DOHH2 (cell line): ENCODE data around the gene YIPF3.

Experiments
- H3F3A ChIP-seq: fragments of 200-600 bp; sonication (generic), shearing (Covaris generic); 2 replicates; pipeline ENCODE4 v1.6.0; 2016; ENCODE audit warnings: antibody characterized with exemption, mild to moderate bottlenecking; ENCODE audit not compliant: control insufficient read depth, insufficient read depth
- H3K27ac ChIP-seq: fragments of 200-600 bp; sonication (generic); 2 replicates; pipeline ENCODE4 v1.5.1; 2014; ENCODE audit warnings: low read depth, mild to moderate bottlenecking, low read length, moderate library complexity
- H3K27me3 ChIP-seq: fragments of 200-600 bp; sonication (generic); 2 replicates; pipeline ENCODE4 v1.6.1; 2014; ENCODE audit warnings: mild to moderate bottlenecking, low read length, mixed read lengths; ENCODE audit not compliant: control insufficient read depth
- H3K36me3 ChIP-seq: fragments of 200-600 bp; sonication (generic); 2 replicates; pipeline ENCODE4 v1.6.1; 2014; ENCODE audit warnings: mild to moderate bottlenecking, low read length, moderate library complexity, mixed read lengths; ENCODE audit not compliant: control insufficient read depth
- H3K4me1 ChIP-seq: fragments of 200-600 bp; sonication (generic); 2 replicates; pipeline ENCODE4 v1.6.1; 2014; ENCODE audit warnings: mild to moderate bottlenecking, low read length, mixed read lengths; ENCODE audit not compliant: control insufficient read depth
- H3K4me2 ChIP-seq: fragments of 200-600 bp; sonication (generic); 2 replicates; pipeline ENCODE4 v1.6.0; 2014; ENCODE audit warnings: mild to moderate bottlenecking, low read length, moderate library complexity
- H3K4me3 ChIP-seq: fragments of 200-600 bp; sonication (generic); 2 replicates; pipeline ENCODE4 v1.5.1; 2014; ENCODE audit warnings: mild to moderate bottlenecking, low read length, mixed read lengths
- H3K79me2 ChIP-seq: fragments of 200-600 bp; sonication (generic); 2 replicates; pipeline ENCODE4 v1.6.1; 2014; ENCODE audit warnings: mild to moderate bottlenecking, low read length, mixed read lengths; ENCODE audit not compliant: control insufficient read depth
- H3K9me2 ChIP-seq: fragments of 200-600 bp; sonication (generic); replicated peaks from 2 replicates; pipeline ENCODE4 v1.6.1; 2014; ENCODE audit warnings: mild to moderate bottlenecking, low read length, mixed read lengths; ENCODE audit not compliant: control insufficient read depth
- H3K9me3 ChIP-seq: fragments of 200-600 bp; sonication (generic); 2 replicates; pipeline ENCODE4 v1.6.1; 2014; ENCODE audit warnings: antibody characterized with exemption, low read length, mixed read lengths; ENCODE audit not compliant: control insufficient read depth, insufficient read depth
- H4K20me1 ChIP-seq: fragments of 200-600 bp; sonication (generic); 2 replicates; pipeline ENCODE4 v1.6.0; 2014; ENCODE audit warnings: low read depth, mild to moderate bottlenecking, antibody characterized with exemption, low read length, moderate library complexity; ENCODE audit not compliant: control insufficient read depth, insufficient read depth
- EZH2phosphoT487 ChIP-seq: fragments of 200-600 bp; sonication (generic); IDR thresholded peaks from 2 replicates; pipeline ENCODE4 v1.6.1; 2017; ENCODE audit warnings: borderline replicate concordance, mild to moderate bottlenecking, antibody characterized with exemption, low read length, moderate library complexity, mixed read lengths
- TF ChIP-seq, protein P1 (sequence below): fragments of 200-600 bp; sonication (generic); IDR thresholded peaks from one replicate; pipeline ENCODE4 v1.5.1; 2014; ENCODE audit warnings: antibody characterized with exemption, mild to moderate bottlenecking, low read depth, low read length; ENCODE audit not compliant: poor library complexity, severe bottlenecking

Gene YIPF3

DNA sequence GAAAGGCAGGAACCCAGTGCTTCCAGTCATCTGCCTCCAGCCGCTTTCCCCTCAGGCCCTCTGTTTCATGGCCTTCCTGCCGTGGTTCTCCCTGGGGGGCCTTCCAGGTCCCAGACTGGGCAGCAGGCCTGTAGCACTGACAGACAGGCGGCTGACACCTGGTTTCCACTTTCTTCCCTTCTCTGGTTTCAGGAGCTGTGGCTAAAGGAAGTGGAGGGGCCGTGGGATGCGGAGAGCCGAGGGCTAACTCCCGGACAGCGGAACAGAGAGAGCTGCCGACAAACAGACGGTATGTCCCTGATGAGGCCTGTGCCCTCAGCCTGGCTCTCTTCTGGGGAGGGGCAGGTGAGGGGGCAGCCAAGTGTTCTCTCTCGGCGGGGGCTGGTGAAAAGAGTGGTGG lies 19.0 kb downstream of the YIPF3 start:
- Histone ChIP-seq H3K9me2 (no peaks in the 10 kb centered on the region), H3K27ac (no peak overlapping the region), H3K4me1 (no peaks in the 10 kb centered on the region), H3K4me2 (no peak overlapping the region), H3K79me2 (peaks cover 3% of the 10 kb centered on the region), H3F3A (no peaks in the 10 kb centered on the region), H3K4me3 (no peak overlapping the region), H3K9me3 (no peaks in the 10 kb centered on the region), H4K20me1 (no peaks in the 10 kb centered on the region), H3K36me3 (peaks cover 40% of the 10 kb centered on the region), H3K27me3 (no peaks in the 10 kb centered on the region)
- no peak for TF ChIP-seq EZH2phosphoT487
- TF ChIP-seq, protein P1, sequence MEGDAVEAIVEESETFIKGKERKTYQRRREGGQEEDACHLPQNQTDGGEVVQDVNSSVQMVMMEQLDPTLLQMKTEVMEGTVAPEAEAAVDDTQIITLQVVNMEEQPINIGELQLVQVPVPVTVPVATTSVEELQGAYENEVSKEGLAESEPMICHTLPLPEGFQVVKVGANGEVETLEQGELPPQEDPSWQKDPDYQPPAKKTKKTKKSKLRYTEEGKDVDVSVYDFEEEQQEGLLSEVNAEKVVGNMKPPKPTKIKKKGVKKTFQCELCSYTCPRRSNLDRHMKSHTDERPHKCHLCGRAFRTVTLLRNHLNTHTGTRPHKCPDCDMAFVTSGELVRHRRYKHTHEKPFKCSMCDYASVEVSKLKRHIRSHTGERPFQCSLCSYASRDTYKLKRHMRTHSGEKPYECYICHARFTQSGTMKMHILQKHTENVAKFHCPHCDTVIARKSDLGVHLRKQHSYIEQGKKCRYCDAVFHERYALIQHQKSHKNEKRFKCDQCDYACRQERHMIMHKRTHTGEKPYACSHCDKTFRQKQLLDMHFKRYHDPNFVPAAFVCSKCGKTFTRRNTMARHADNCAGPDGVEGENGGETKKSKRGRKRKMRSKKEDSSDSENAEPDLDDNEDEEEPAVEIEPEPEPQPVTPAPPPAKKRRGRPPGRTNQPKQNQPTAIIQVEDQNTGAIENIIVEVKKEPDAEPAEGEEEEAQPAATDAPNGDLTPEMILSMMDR = no peak

- Histone ChIP-seq H3K27ac (no peak overlapping the region), H3K9me2 (no peaks in the 10 kb centered on the region), H3K9me3 (no peaks in the 10 kb centered on the region), H3K4me2 (no peak overlapping the region), H3K79me2 (peaks cover 5% of the 10 kb centered on the region), H3K36me3 (peaks cover 36% of the 10 kb centered on the region), H3K4me3 (no peak overlapping the region), H3F3A (no peaks in the 10 kb centered on the region), H3K27me3 (no peaks in the 10 kb centered on the region), H3K4me1 (no peaks in the 10 kb centered on the region), H4K20me1 (no peaks in the 10 kb centered on the region)
- no peak for TF ChIP-seq EZH2phosphoT487
- TF ChIP-seq, protein P1 = no peak
Measured at GRCh38 chr6:43497129-43497396, 19.7 kb downstream of the YIPF3 start.

GRCh38 chr6:43496370-43497128 lies 20.2 kb downstream of the YIPF3 start:
- Histone ChIP-seq H3K4me3 (no peak overlapping the region), H3K9me3 (no peaks in the 10 kb centered on the region), H4K20me1 (no peaks in the 10 kb centered on the region), H3K79me2 (peaks cover 5% of the 10 kb centered on the region), H3K4me2 (no peak overlapping the region), H3K27ac (no peak overlapping the region), H3F3A (no peaks in the 10 kb centered on the region), H3K9me2 (no peaks in the 10 kb centered on the region), H3K27me3 (no peaks in the 10 kb centered on the region), H3K36me3 (peaks cover 36% of the 10 kb centered on the region), H3K4me1 (no peaks in the 10 kb centered on the region)
- TF ChIP-seq, protein P1 = peak; percentile 52
- TF ChIP-seq EZH2phosphoT487 = no peak
